Liver (tissue), 9 donors: ENCODE measurements around the gene EVL. TPM values are rescaled to one million over a fixed set of nuclear protein-coding genes. Genes with fewer than 3 reads are reported as not detected.

ENCODE experiments used
- DNase-seq: peaks from one replicate; pipeline ENCODE4 v3.0.0-alpha.2; 2017; ENCODE audit warnings: low spot score
- H3K27ac ChIP-seq, 2 donors: one replicate each; pipeline ENCODE4 v1.7.0; 2013; ENCODE audit warnings: inconsistent platforms in 2 of 2, low read length in 2 of 2, control low read depth in 1 of 2, low read depth in 1 of 2, mild to moderate bottlenecking in 1 of 2
- H3K27me3 ChIP-seq, 4 donors: one replicate each; pipeline versions ENCODE4 v1.6.1 to v1.7.0; 2013; ENCODE audit warnings: low read length in 3 of 4, inconsistent platforms in 1 of 4, mild to moderate bottlenecking in 1 of 4, moderate library complexity in 1 of 4; ENCODE audit not compliant: control insufficient read depth in 4 of 4, insufficient read depth in 4 of 4
- H3K36me3 ChIP-seq, 4 donors: one replicate each; pipeline versions ENCODE4 v1.6.1 to v1.7.0; 2013; ENCODE audit warnings: low read length in 3 of 4, mild to moderate bottlenecking in 3 of 4, low read depth in 1 of 4, moderate library complexity in 1 of 4; ENCODE audit not compliant: control insufficient read depth in 4 of 4, insufficient read depth in 3 of 4
- H3K4me1 ChIP-seq, 4 donors: one replicate each; pipeline versions ENCODE4 v1.6.1 to v1.7.0; 2013; ENCODE audit warnings: low read length in 3 of 4, mild to moderate bottlenecking in 3 of 4, moderate library complexity in 1 of 4; ENCODE audit not compliant: control insufficient read depth in 4 of 4, insufficient read depth in 4 of 4
- H3K4me3 ChIP-seq, 3 donors: one replicate each; pipeline versions ENCODE4 v1.6.1 to v1.7.0; 2013; ENCODE audit warnings: low read length in 3 of 3, control low read depth in 1 of 3, low read depth in 1 of 3, mild to moderate bottlenecking in 1 of 3
- H3K9ac ChIP-seq, 2 donors: one replicate each; pipeline ENCODE4 v1.7.0; 2013; ENCODE audit warnings: low read length in 2 of 2, mild to moderate bottlenecking in 2 of 2, moderate library complexity in 2 of 2, control low read depth in 1 of 2, low read depth in 1 of 2
- H3K9me3 ChIP-seq, 4 donors: one replicate each; pipeline versions ENCODE4 v1.6.1 to v1.7.0; 2013; ENCODE audit warnings: low read length in 3 of 4; ENCODE audit not compliant: control insufficient read depth in 4 of 4
- ATF3 ChIP-seq: IDR thresholded peaks from 2 replicates; pipeline ENCODE4 v1.6.1; 2016; ENCODE audit warnings: antibody characterized with exemption
- CTCF ChIP-seq: fragments of 150-350 bp; IDR thresholded peaks from 2 replicates; pipeline ENCODE4 v1.5.1; 2017; ENCODE audit warnings: improper control_type of control experiment, low read depth, low read length; ENCODE audit not compliant: missing input control
- FOXA1 ChIP-seq: IDR thresholded peaks from 2 replicates; pipeline ENCODE4 v1.6.1; 2016; ENCODE audit warnings: antibody characterized with exemption
- FOXA2 ChIP-seq: IDR thresholded peaks from 2 replicates; pipeline ENCODE4 v1.6.1; 2016; ENCODE audit warnings: antibody characterized with exemption
- GABPA ChIP-seq, 2 donors: IDR thresholded peaks in 1 of 2; conservative IDR thresholded peaks in 1 of 2; 2 replicates each; pipeline ENCODE4 v1.6.1; 2016; ENCODE audit warnings: antibody characterized with exemption in 2 of 2, mild to moderate bottlenecking in 1 of 2, moderate library complexity in 1 of 2
- HNF4G ChIP-seq: IDR thresholded peaks from 2 replicates; pipeline ENCODE4 v1.6.1; 2016; ENCODE audit warnings: antibody characterized with exemption
- JUND ChIP-seq, 2 donors: IDR thresholded peaks; 2 replicates each; pipeline ENCODE4 v1.6.1; 2016; ENCODE audit warnings: antibody characterized with exemption in 2 of 2
- MAX ChIP-seq: IDR thresholded peaks from 2 replicates; pipeline ENCODE4 v1.6.1; 2016; ENCODE audit warnings: antibody characterized with exemption
- RAD21 ChIP-seq, 2 donors: IDR thresholded peaks; 2 replicates each; pipeline ENCODE4 v1.6.1; 2016; ENCODE audit warnings: antibody characterized with exemption in 2 of 2, mild to moderate bottlenecking in 2 of 2
- REST ChIP-seq: IDR thresholded peaks from 2 replicates; pipeline ENCODE4 v1.6.1; 2016; ENCODE audit warnings: antibody characterized with exemption, mild to moderate bottlenecking
- RXRA ChIP-seq, 2 donors: IDR thresholded peaks; 2 replicates each; pipeline ENCODE4 v1.6.1; 2017 to 2018; ENCODE audit warnings: antibody characterized with exemption in 2 of 2, mild to moderate bottlenecking in 1 of 2
- SP1 ChIP-seq: IDR thresholded peaks from 2 replicates; pipeline ENCODE4 v1.6.1; 2018; ENCODE audit warnings: antibody characterized with exemption, mild to moderate bottlenecking
- TAF1 ChIP-seq: conservative IDR thresholded peaks from 2 replicates; pipeline ENCODE4 v1.6.1; 2016; ENCODE audit warnings: antibody characterized with exemption, mild to moderate bottlenecking
- YY1 ChIP-seq: IDR thresholded peaks from 2 replicates; pipeline ENCODE4 v1.6.1; 2016; ENCODE audit warnings: antibody characterized with exemption, mild to moderate bottlenecking
- ZBTB33 ChIP-seq: IDR thresholded peaks from 2 replicates; pipeline ENCODE4 v1.6.1; 2016; ENCODE audit warnings: antibody characterized with exemption
- WGBS: extraction: QIAGEN DNeasy Blood & Tissue Kit; methylation state at CpG from one replicate; pipeline ENCODE4 v1.1.7; 2013; 5-methylcytosine and 5-hydroxymethylcytosine counted together
- polyA plus RNA-seq, 2 donors: library from polyadenylated mRNA; stranded (reverse) in 1 of 2; unstranded in 1 of 2; fragments of 200-250 nt in 1 of 2; fragments of >200 nt in 1 of 2; fragmentation: Nextera tagmentation in 1 of 2; extraction: Ambion mirVana in 1 of 2; gene quantifications; one replicate each; pipeline versions ENCODE4 v1.2.1 to v1.2.3, GENCODE V29; 2013 to 2015
- total RNA-seq, 2 donors: library from RNA; depleted of rRNA; stranded (reverse); fragments of >200 nt; gene quantifications; one replicate each; pipeline ENCODE4 v1.2.3, GENCODE V29; 2014
- donor health status: healthy.
- donor health status: healthy.
- donor health status: healthy.
- donor health status: healthy.
- donor health status: healthy.

EVL gene
- total and polyA plus RNA-seq, 4 donors, result 11.3 to 85.9 (median 33.9) TPM

GRCh38 chr14:100118396-100119011 lies 53.3 kb downstream of the EVL start:
- no peak overlapping the region for H3K4me3 ChIP-seq
- H3K9ac ChIP-seq, result no peak overlapping the region
- no peak overlapping the region for H3K27ac ChIP-seq
- H3K9me3 ChIP-seq, result no peaks in the 10 kb centered on the region
- no peaks in the 10 kb centered on the region for H3K27me3 ChIP-seq
- no peak for DNase-seq
- H3K4me1 ChIP-seq, result no peaks in the 10 kb centered on the region
- TF ChIP-seq MAX, result no peak
- TF ChIP-seq TAF1, result no peak
- TF ChIP-seq RAD21 (IDR thresholded peaks at IDR 0.05), result no peak
- no peak for TF ChIP-seq JUND (IDR thresholded peaks at IDR 0.05)
- no peak for TF ChIP-seq FOXA1
- no peak for TF ChIP-seq CTCF
- no peak for TF ChIP-seq RXRA (IDR thresholded peaks at IDR 0.05)
- no peak for TF ChIP-seq REST
- TF ChIP-seq ATF3, result no peak
- TF ChIP-seq FOXA2, result no peak
- TF ChIP-seq GABPA (IDR thresholded peaks at IDR 0.05 in 1 of 2, conservative IDR thresholded peaks at IDR 0.05 in 1 of 2), result no peak
- TF ChIP-seq YY1, result no peak
- TF ChIP-seq HNF4G, result no peak
- TF ChIP-seq ZBTB33, result no peak
- TF ChIP-seq SP1, result no peak
- peaks cover 0 to 10% (median 2%) of the 10 kb centered on the region in 4 donors for H3K36me3 ChIP-seq
- WGBS, result 92% methylated on average over 7 of the region's 7 CpGs

GRCh38 chr14:100119251-100119650 lies 54.0 kb downstream of the EVL start:
- Histone ChIP-seq H3K9ac (no peak overlapping the region), H3K36me3 (peaks cover 0 to 12% (median 7%) of the 10 kb centered on the region in 4 donors), H3K4me3 (no peak overlapping the region), H3K9me3 (no peaks in the 10 kb centered on the region), H3K27me3 (no peaks in the 10 kb centered on the region), H3K4me1 (no peaks in the 10 kb centered on the region), H3K27ac (no peak overlapping the region)
- 95% methylated on average over 8 of the region's 8 CpGs for WGBS
- no peak for TF ChIP-seq TAF1
- DNase-seq, result no peak
